8988T (cell line): Measurements from ENCODE around the gene NQO1.
"Not testable (repeated sequence)": the region's sequence is repeated elsewhere in the genome, so short reads cannot be mapped to it uniquely, and the experiment has no call there.

Experiments used
- DNase-seq: peaks from one replicate; pipeline ENCODE4 v3.0.0; 2011

Gene NQO1

DNA sequence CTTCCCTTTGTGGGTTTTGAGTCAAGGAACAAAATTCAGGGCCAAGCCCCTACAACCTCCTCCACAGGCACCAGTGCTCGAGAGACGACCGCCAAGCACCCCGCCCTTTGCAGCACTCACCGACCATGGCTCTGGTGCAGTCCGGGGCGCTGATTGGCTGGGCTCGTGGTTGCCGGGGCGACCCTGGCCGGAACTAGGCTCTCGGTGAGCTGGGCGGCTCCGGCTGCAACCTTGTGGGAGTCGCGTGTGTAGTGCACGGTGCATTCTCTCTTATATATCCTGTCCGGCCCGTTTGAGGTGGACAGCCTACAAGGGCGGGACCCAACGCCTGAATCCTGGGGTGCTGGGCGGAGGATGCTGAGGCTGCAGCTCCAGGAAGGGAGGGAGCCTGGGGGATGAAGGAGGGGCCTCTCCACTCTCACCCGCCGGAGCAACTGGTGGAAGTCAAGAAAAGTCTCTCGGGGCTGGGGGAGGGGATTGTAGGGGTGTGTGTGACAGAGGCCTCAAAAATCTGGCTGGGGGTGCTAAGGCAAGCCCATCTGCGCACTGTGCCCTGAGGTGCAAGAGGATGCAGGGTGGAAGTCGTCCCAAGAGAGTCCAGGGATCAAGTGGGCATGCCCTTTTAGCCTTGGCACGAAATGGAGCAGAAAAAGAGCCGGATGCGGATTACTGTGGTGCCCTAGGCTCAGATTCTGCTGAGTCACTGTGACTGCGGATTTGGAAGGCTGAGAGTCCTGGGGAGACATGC is at the start of gene NQO1:
TSS of gene NQO1 (minus strand) at position 248 of the 748 bp plus-strand sequence. CDS start at position 127, 121 bp downstream.
- DNase-seq = peak; percentile 73

GRCh38 chr16:69775563-69775962 is 49.2 kb upstream of the NQO1 start:
- no peak for DNase-seq

DNA sequence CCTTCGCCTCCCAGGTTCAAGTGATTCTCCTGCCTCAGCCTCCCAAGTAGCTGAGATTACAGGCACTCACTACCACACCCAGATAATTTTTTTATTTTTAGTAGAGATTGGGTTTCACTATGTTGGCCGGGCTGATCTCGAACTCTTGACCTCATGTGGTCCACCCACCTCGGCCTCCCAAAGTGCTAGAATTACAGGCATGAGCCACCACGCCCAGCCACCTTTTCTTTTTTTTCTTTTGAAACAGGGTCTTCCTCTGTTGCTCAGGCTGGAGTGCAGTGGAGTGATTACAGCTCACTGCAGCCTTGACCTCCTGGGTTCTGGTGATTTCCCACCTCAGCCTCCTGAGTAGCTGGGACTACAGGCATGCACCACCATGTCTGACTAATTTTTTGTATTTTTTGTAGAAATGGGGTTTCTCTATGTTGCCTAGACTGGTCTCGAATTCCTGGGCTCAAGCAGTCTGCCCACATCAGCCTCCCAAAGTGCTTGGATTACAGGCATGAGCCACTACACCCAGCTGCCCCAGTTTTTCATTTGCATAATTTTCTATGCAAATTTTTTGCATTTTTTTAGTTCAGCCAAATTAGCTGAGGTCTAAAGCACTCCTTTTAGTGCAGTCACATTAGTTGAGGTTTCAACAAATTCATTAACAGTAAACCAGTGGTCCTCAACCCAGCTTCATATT is 47.0 kb upstream of the NQO1 start:
- no peak for DNase-seq

DNA sequence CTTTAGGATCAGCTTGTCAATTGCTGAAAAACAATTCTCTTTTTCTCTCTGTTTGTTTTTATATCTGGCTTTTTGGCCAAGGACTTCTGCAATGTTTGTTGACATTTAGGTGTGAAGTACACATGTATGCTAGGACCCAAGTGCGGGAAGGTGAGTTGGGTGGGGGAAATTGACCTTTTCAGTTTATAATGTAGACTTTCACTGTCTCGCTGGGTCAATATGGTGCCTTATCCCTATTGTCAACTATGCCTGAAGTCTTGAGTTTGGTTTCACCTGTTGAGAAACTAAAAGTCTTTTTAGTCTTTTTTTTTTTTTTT is 45.2 kb upstream of the NQO1 start:
- no peak for DNase-seq

- DNase-seq = no peak
Measured at GRCh38 chr16:69769404-69769803, 43.0 kb upstream of the NQO1 start.

DNA sequence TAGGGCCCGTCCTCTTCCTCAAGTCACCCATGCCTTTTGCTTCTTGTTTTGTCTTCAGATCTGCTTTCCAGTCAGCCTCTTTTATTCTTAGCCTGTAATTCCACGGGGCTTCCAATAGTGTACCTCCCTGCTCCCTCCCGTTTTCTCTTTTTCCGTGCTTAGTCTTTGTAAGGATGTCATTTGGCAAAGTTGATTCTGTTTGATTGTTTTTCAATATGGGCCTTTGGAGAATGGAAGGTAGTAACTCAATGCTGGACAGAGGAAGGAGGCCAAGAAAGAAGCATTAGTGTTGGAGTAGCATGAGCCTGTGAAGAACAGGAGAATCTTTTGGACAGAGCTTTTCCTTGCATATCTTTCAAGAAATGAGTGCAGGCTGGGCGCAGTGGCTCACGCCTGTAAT is 42.3 kb upstream of the NQO1 start:
- DNase-seq = no peak

DNA sequence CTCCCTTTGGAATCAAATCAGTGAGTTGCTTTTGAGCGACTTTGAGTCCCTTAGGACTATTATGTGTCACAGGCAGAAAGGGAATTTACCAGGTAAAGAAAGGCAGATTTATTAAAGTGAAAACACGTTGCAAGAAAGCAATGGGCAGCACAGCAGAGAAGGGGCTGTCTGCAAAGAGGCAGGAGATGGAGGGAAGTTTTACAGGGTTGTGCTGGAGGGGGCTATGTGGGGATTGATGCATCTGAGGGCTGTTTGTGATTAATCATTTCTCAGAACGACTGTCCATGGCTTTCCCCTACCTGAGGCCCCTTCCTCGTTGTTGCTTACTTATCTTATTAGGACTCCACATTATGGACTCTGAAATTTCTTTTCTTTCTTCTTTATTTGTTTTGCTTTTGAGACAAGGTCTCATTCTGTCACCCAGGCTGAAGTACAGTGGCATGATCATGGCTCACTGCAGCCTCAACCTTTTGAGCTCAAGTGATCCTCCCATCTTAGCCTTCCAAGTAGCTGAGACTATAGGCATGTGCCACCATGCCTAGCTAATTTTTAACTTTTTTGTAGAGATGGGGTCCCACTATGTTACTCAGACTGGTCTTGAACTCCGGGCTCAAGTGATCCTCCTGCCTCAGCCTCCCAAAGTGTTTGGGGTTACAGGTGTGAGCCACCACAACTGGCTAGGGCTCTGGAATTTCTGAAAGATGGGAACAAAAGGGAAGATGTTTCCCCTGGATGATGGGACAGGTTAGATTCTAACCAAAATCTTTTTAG is 41.3 kb upstream of the NQO1 start:
- DNase-seq = no peak

DNA sequence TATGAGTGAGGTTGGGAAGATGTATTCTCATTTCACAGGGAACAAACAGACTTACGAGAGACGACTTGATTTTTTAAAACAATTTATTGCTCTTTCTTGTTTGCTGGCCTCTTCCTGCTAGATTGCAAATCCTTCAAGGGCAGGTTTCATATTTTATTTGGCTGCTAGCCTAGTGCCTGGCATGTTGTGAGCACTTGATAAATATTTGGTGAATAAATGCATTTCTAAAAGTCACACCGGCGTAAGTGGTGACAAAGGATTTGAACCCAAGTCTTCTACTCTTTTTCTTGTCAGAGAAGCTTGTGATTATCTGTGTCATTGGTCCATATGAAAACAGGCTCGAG is 37.2 kb upstream of the NQO1 start:
- DNase-seq = no peak

DNA sequence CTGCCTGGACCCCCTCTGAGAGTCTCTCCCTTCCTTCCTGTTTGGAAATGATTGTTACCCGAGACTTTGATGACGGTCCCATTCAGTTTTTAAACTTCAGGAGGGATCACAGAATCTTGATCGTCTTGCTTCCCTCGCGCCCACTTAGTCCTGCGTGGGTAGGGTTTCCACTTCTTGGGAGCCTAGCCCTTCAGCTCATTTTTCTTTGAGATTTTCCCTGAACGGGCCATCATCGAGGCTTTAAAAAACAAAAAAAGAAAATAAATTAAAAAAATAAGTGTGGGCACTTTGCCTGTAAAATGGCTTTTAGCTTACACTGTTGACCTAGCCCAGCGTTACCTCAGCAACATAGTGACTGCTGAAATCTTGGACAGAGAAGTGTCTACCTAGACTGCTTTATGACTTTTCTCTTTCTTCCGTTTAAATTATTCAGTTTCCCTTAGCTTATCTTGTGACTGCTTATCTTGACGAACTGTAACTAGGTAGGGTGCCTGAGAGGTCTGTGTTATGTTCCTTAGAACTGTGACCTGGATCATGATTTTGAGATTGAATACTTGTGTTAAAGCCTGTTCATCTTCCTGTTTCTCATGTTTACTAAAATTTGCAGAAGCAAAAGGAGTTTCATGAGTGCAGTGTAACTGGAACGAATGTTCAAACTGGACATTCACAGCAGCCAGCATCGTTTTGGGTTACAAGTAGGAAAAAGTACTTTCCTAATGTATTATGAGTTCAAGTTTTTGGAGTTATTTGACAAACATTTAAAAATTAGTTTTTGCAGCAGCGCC is 36.6 kb upstream of the NQO1 start:
- no peak for DNase-seq

- peak; percentile 88 for DNase-seq
Measured at GRCh38 chr16:69761983-69762813, 35.8 kb upstream of the NQO1 start, which contains the start of gene WWP2. Gene WWP2, plus strand, starts transcription at chr16:69762332. Its CDS starts 24,679 bp downstream, at chr16:69787011.

GRCh38 chr16:69757375-69757774 is 31.0 kb upstream of the NQO1 start:
- not testable (repeated sequence) for DNase-seq

DNA sequence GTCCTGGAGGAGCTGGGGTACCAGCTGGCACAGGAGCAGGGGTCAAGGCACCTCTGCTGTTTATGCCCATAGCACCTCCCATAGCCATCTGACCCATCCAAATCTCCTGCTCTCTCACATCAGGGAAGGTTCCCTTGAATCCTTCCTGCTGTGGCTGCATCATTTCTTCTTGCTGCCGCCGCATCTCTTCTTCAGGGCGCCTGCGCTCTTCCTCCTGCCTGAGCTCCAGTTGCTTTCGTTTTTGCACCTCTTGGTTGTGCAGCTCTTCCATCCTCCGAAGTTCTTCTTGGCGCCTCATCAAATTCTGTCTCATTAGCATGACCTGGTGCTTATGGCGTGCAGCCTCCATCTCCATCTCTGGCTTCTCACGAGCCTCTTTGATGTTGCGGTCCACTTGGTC is 30.3 kb upstream of the NQO1 start:
- DNase-seq = no peak

DNA sequence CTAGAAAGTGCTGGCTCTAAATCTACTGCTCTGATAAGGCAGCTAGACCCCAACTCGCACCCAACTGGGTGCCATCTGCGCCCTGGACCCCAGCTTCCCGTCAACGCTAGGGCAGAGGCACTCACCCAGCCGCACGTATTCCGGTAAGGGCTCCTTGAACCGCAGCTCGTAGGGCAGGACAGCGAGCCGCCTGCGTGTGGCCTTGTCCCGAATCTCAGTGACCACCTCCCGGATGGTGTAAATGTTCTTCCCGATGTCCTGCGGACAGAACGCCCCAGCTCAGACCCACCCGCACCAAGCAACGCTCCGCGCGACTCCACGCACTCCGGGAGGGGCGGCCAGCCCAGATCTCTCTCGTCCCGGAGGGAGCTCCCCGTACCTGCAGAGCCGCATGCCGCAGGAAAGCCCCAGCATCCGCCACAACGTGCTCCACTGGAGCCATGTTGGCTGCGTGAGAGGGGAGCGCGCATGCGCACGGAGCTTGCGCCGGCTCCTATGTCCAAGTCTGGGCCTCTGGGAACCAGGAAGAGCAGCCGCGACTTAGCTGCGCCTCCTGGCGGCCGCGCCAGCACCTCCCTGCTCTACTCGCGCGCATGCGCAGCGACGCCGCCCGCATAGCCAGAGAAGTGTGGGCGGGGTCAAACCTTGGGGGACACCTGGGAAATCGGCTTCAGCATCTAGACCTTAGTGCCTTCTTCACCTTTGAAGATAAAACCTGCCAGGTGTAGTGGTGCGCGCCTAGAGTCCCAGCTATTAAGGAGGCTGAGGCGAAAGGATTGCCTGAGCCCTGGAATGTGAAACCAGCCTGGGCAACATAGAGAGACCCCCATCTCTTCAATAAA is 28.3 kb upstream of the NQO1 start, which contains the start of gene NOB1:
TSS of gene NOB1 (minus strand) at position 458 of the 842 bp plus-strand sequence. CDS start at position 442, 16 bp downstream.
- peak; percentile 86 for DNase-seq

- no peak for DNase-seq
Measured at GRCh38 chr16:69754143-69754468, 27.7 kb upstream of the NQO1 start.

DNA sequence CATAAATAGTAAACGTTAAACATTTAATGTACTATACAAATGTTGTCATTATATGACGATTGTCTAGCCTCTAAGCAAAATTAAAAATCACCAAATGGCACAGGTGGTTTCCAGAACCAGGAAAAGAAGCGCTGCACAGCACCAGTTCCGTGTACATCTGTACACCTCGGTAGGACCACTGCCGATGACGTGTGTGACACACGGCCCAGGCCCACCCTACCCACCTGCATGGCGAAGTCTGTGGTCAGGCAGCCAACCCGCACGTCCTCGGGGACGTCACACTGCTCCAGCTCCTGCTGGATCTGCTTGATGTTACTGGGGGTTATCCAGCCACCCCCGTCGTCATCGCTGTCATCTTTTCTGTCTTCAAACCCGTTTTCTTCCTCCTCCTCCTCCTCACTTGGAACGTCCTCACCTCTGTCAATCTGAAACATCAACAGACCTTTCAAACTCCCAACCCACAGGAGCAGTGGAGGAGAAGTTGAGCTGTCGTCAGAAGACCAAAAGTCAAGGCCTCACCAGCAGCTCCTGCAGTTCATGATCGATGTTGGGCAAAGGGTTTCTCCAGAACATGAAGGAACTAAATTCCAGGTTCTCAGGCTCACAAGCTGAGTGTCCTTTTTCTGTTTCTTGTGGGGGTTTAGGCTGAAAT is 22.5 kb upstream of the NQO1 start:
- DNase-seq = no peak

DNA sequence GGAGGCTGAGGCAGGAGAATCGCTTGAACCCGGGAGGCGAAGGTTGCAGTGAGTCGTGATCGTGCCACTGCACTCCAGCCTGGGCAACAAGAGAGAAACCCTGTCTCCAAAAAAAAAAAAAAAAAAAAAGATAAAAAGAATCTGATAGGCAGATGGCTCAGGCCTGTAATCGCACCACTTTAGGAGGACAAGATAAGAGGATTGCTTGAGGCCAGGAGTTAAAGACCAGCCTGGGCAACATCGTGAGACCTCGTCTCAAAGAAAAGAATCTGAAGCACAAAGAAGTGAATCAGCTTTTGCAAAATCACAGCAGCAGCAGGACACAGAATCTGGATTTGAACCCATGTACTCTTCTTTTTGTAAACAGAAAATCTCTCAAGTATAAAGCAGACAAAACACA is 20.8 kb upstream of the NQO1 start:
- DNase-seq = no peak

- DNase-seq = no peak
Measured at GRCh38 chr16:69745959-69746358, 19.6 kb upstream of the NQO1 start.

GRCh38 chr16:69745232-69745612 is 18.9 kb upstream of the NQO1 start:
- DNase-seq = no peak

GRCh38 chr16:69744363-69745231 is 18.2 kb upstream of the NQO1 start:
- no peak for DNase-seq
